ENCODE measurements around the gene TSPO2.

DNA sequence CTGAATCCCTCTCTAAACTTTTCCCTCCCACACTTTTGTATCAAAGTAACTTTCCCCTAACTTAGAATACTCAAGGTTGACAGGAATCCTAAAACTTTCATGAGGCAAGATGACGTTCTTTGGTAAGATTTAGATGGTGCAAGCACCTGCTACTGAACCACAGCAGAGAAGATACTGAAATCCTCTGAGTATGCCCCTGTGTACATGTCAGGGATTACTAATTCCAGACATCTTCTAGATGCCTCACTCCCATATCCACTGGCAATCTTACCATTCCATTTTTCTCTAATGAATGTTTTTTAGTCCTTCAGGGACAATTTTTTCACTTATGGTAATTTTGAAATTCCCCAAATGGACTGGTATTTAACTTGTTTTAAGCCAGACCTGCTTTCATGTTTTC lies 19.8 kb downstream of the TSPO2 start:
- TF ChIP-seq, protein P1, sequence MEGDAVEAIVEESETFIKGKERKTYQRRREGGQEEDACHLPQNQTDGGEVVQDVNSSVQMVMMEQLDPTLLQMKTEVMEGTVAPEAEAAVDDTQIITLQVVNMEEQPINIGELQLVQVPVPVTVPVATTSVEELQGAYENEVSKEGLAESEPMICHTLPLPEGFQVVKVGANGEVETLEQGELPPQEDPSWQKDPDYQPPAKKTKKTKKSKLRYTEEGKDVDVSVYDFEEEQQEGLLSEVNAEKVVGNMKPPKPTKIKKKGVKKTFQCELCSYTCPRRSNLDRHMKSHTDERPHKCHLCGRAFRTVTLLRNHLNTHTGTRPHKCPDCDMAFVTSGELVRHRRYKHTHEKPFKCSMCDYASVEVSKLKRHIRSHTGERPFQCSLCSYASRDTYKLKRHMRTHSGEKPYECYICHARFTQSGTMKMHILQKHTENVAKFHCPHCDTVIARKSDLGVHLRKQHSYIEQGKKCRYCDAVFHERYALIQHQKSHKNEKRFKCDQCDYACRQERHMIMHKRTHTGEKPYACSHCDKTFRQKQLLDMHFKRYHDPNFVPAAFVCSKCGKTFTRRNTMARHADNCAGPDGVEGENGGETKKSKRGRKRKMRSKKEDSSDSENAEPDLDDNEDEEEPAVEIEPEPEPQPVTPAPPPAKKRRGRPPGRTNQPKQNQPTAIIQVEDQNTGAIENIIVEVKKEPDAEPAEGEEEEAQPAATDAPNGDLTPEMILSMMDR (IDR thresholded peaks at IDR 0.05; ENCODE audit: borderline replicate concordance, extremely low read depth, low read length, poor library complexity, severe bottlenecking): no peak
- TF ChIP-seq EZH2 (IDR thresholded peaks at IDR 0.05; ENCODE audit: borderline replicate concordance, low read depth, low read length, severe bottlenecking): no peak
